ENCODE data around the gene ZBTB24.

GRCh38 chr6:109474995-109475394 lies 8.0 kb downstream of the ZBTB24 start:
- no peak for TF ChIP-seq CTCF (CRISPR knock-in tag; IDR thresholded peaks at IDR 0.05)
- no peak for TF ChIP-seq NFE2L1 (CRISPR knock-in tag; IDR thresholded peaks at IDR 0.05; ENCODE audit: borderline replicate concordance)
- no peak for TF ChIP-seq MTA3 (CRISPR knock-in tag; IDR thresholded peaks at IDR 0.05)
- TF ChIP-seq ZNF790 (CRISPR knock-in tag; IDR thresholded peaks at IDR 0.05; ENCODE audit: borderline replicate concordance): no peak
- no peak for TF ChIP-seq RFX5 (IDR thresholded peaks at IDR 0.05; ENCODE audit: low read depth, low read length)
- TF ChIP-seq ZNF232 (CRISPR knock-in tag; IDR thresholded peaks at IDR 0.05; ENCODE audit: borderline replicate concordance): no peak
- no peak for TF ChIP-seq ZNF205 (CRISPR knock-in tag; IDR thresholded peaks at IDR 0.05)
